Neutrophil (primary cell): Measurements from ENCODE around the gene NRF1.

ENCODE experiments used
- H3K27ac ChIP-seq: fragments of 200-600 bp; sonication (generic); 2 replicates; pipeline ENCODE4 v1.5.1; 2016; ENCODE audit warnings: mild to moderate bottlenecking, moderate library complexity
- H3K27me3 ChIP-seq: fragments of 200-600 bp; sonication (generic); 2 replicates; pipeline ENCODE4 v1.6.0; 2016; ENCODE audit warnings: mild to moderate bottlenecking
- H3K36me3 ChIP-seq: fragments of 200-600 bp; sonication (generic); 2 replicates; pipeline ENCODE4 v1.5.1; 2017
- H3K4me1 ChIP-seq, 2 experiments: fragments of 200-600 bp in 1 of 2; sonication (generic) in 1 of 2; 1 replicate in 1 of 2; 2 replicates in 1 of 2; pipeline versions ENCODE4 v1.5.1 to v1.6.1; 2013 to 2016; ENCODE audit warnings: low read depth in 1 of 2, low read length in 1 of 2, mild to moderate bottlenecking in 1 of 2, moderate library complexity in 1 of 2; ENCODE audit not compliant: control insufficient read depth in 1 of 2, insufficient read depth in 1 of 2
- H3K4me3 ChIP-seq, 2 experiments: fragments of 200-600 bp in 1 of 2; sonication (generic) in 1 of 2; 1 replicate in 1 of 2; 2 replicates in 1 of 2; pipeline ENCODE4 v1.5.1; 2013 to 2016; ENCODE audit warnings: low read depth in 1 of 2, low read length in 1 of 2, mild to moderate bottlenecking in 1 of 2, moderate library complexity in 1 of 2
- H3K9me3 ChIP-seq: fragments of 200-600 bp; sonication (generic); 2 replicates; pipeline ENCODE4 v1.5.1; 2016
- TF ChIP-seq, protein P1 (sequence below): fragments of 200-600 bp; sonication (generic); IDR thresholded peaks from 2 replicates; pipeline ENCODE4 v1.5.1; 2016; ENCODE audit warnings: antibody characterized with exemption

NRF1 gene

DNA sequence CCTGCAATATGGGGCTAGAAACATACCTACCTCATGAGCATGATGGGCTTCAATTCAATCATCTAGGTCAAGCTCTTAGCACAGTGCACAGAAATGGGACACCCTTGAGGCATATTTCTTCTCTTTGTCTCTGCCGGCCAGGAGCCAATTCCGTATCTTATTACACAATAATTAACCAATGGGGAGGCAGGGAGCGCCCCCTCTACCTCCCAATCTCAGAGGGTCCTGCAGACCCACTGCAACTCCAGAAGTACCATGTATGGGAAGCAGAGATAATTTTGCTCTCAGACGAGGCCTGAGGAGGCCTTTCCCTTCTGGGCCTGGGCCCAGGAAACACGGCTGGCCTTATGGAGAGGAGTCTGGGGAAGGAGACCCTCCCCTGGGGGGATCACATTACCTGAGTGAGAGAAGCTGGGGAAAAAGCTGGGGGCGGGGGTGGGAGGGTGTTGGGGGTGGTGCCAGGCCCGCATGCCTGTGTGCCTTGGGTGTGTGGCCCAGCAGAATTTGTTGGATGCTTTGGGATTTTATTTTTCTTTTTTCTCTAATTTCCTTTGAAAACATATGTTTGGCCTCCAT is 185.8 kb downstream of the NRF1 start:
- Histone ChIP-seq H3K36me3 (no peaks in the 10 kb centered on the region), H3K9me3 (no peaks in the 10 kb centered on the region), H3K4me1 (no peaks in the 10 kb centered on the region), H3K27me3 (peaks cover 31% of the 10 kb centered on the region), H3K27ac (no peak overlapping the region), H3K4me3 (no peak overlapping the region)
- TF ChIP-seq, protein P1, sequence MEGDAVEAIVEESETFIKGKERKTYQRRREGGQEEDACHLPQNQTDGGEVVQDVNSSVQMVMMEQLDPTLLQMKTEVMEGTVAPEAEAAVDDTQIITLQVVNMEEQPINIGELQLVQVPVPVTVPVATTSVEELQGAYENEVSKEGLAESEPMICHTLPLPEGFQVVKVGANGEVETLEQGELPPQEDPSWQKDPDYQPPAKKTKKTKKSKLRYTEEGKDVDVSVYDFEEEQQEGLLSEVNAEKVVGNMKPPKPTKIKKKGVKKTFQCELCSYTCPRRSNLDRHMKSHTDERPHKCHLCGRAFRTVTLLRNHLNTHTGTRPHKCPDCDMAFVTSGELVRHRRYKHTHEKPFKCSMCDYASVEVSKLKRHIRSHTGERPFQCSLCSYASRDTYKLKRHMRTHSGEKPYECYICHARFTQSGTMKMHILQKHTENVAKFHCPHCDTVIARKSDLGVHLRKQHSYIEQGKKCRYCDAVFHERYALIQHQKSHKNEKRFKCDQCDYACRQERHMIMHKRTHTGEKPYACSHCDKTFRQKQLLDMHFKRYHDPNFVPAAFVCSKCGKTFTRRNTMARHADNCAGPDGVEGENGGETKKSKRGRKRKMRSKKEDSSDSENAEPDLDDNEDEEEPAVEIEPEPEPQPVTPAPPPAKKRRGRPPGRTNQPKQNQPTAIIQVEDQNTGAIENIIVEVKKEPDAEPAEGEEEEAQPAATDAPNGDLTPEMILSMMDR: no peak

GRCh38 chr7:129798616-129799349 is 187.3 kb downstream of the NRF1 start:
- H3K27ac ChIP-seq: no peak overlapping the region
- no peaks in the 10 kb centered on the region for H3K36me3 ChIP-seq
- no peaks in the 10 kb centered on the region for H3K4me1 ChIP-seq
- H3K9me3 ChIP-seq: no peaks in the 10 kb centered on the region
- H3K4me3 ChIP-seq: no peak overlapping the region
- peaks cover 22% of the 10 kb centered on the region for H3K27me3 ChIP-seq
- TF ChIP-seq, protein P1: no peak

GRCh38 chr7:129799350-129799955 is 187.9 kb downstream of the NRF1 start:
- H3K4me3 ChIP-seq: no peak overlapping the region
- H3K36me3 ChIP-seq: no peaks in the 10 kb centered on the region
- H3K27ac ChIP-seq: no peak overlapping the region
- H3K27me3 ChIP-seq: peaks cover 22% of the 10 kb centered on the region
- H3K9me3 ChIP-seq: no peaks in the 10 kb centered on the region
- TF ChIP-seq, protein P1: no peak
- no peaks in the 10 kb centered on the region for H3K4me1 ChIP-seq

DNA sequence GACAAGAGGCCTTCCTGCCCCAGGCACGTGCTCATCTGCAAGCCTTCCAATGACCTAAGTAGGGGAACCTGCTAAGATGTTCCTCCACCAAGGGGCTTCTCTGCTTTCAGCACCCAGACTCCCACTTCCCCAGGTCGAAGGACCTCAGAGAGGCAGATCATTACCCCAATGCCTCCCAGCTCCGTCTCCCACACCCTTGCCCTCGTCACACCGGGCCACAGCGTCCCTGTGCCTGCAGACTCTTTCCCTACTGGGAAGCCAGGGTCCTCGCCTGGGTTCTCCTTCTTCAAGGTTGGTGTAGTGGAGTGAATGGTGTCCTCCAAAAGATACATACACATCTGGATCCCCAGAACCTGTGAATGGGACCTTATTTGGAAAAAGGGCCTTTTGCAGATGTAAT is 189.4 kb downstream of the NRF1 start:
- no peak overlapping the region for H3K4me3 ChIP-seq
- peaks cover 22% of the 10 kb centered on the region for H3K27me3 ChIP-seq
- H3K27ac ChIP-seq: no peak overlapping the region
- no peaks in the 10 kb centered on the region for H3K9me3 ChIP-seq
- TF ChIP-seq, protein P1: no peak
- H3K4me1 ChIP-seq: no peaks in the 10 kb centered on the region
- H3K36me3 ChIP-seq: no peaks in the 10 kb centered on the region

GRCh38 chr7:129801882-129802281 is 190.4 kb downstream of the NRF1 start:
- no peak overlapping the region for H3K4me3 ChIP-seq
- H3K36me3 ChIP-seq: no peaks in the 10 kb centered on the region
- no peak overlapping the region for H3K27ac ChIP-seq
- TF ChIP-seq, protein P1: no peak
- peaks cover 22% of the 10 kb centered on the region for H3K27me3 ChIP-seq
- no peaks in the 10 kb centered on the region for H3K9me3 ChIP-seq
- H3K4me1 ChIP-seq: no peaks in the 10 kb centered on the region
